Heart right ventricle (tissue), 16 donors: Measurements from ENCODE around the gene FANCD2. TPM values are rescaled to one million over a fixed set of nuclear protein-coding genes. Genes with fewer than 3 reads are reported as not detected.

Experiments used
- ATAC-seq, 8 donors: fragments of 200-7000 bp; cut with Tn5 transposase; one replicate each; pipeline ENCODE4 v1.9.1; 2020; ENCODE audit warnings: mild to moderate bottlenecking in 8 of 8, moderate library complexity in 8 of 8, moderate number of reproducible peaks in 1 of 8
- DNase-seq, 2 donors: peaks; one replicate each; pipeline ENCODE4 v3.0.0-alpha.2; 2020
- H3K27ac ChIP-seq, 10 donors: fragments of 200-600 bp; sonication (generic) in 2 of 10; one replicate each; pipeline versions ENCODE4 v1.5.0 to v1.8.0; 2020 to 2022; ENCODE audit warnings: mild to moderate bottlenecking in 3 of 10
- H3K27me3 ChIP-seq, 7 donors: fragments of 200-600 bp; one replicate each; pipeline ENCODE4 v1.8.0; 2021 to 2022; ENCODE audit warnings: mild to moderate bottlenecking in 2 of 7
- H3K36me3 ChIP-seq, 9 donors: fragments of 200-600 bp; sonication (generic) in 1 of 9; one replicate each; pipeline versions ENCODE4 v1.5.0 to v1.8.0; 2020 to 2022; ENCODE audit warnings: mild to moderate bottlenecking in 2 of 9
- H3K4me1 ChIP-seq, 9 donors: fragments of 200-600 bp; sonication (generic) in 1 of 9; one replicate each; pipeline versions ENCODE4 v1.5.0 to v1.8.0; 2020 to 2022; ENCODE audit warnings: mild to moderate bottlenecking in 4 of 9
- H3K4me3 ChIP-seq, 10 donors: fragments of 200-600 bp; sonication (generic) in 2 of 10; one replicate each; pipeline versions ENCODE4 v1.5.0 to v1.8.0; 2020 to 2022; ENCODE audit warnings: mild to moderate bottlenecking in 7 of 10, moderate library complexity in 2 of 10
- H3K9me3 ChIP-seq, 11 donors: fragments of 200-600 bp in 10 of 11; sonication (generic) in 2 of 11; one replicate each; pipeline versions ENCODE4 v1.5.0 to v1.8.0; 2013 to 2022; ENCODE audit warnings: mild to moderate bottlenecking in 2 of 11, control low read depth in 1 of 11, moderate library complexity in 1 of 11
- WGBS, 2 donors: extraction: QIAGEN DNeasy Blood & Tissue Kit; methylation state at CpG; one replicate each; pipeline ENCODE4 v1.1.7; 2013; ENCODE audit warnings: inconsistent platforms in 1 of 2; 5-methylcytosine and 5-hydroxymethylcytosine counted together
- intact Hi-C, 10 donors: fragments of 100-400 bp; cut with DNase I; formaldehyde crosslinking; loops; one replicate each; pipeline versions ENCODE4 v1.11.1 to v1.14.2; 2022
- polyA plus RNA-seq, 2 donors: library from polyadenylated mRNA; stranded (reverse); fragments of 200-250 nt; gene quantifications; one replicate each; pipeline ENCODE4 v1.2.3, GENCODE V29; 2013
- total RNA-seq, 10 donors: library from RNA; stranded (reverse); fragmentation: NEBNext Ultra II Directional in 3 of 10; extraction: Animal tissue kit (Norgen Biotek cat#: 25700) in 3 of 10; gene quantifications; one replicate each; pipeline versions ENCODE4 v1.2.1 to v1.2.4, GENCODE V29; 2021 to 2023
- TF ChIP-seq, protein P1 (sequence below), 9 donors: fragments of 200-600 bp; sonication (generic) in 2 of 9; IDR thresholded peaks; one replicate each; pipeline versions ENCODE4 v1.5.0 to v1.8.0; 2021 to 2022; ENCODE audit warnings: antibody characterized with exemption in 9 of 9, mild to moderate bottlenecking in 5 of 9, moderate library complexity in 1 of 9
- donor health status: Arrhythmogenic right ventricular cardiomyopathy.
- donor health status: ischemic (EF 13 %, LVEDD 7.1; RV severe dilation, severe dysfunction).
- donor health status: healthy with polysubstance abuse.
- donor health status: DM: no; HTN: yes; CAD: no.
- donor health status: DM: no; HTN: no; CAD: no.
- donor health status: ischemic (EF 25% LVEDD 6.9; RV normal size, moderate dysfunction).
- donor health status: ischemic (EF 25% LVEDD 5.7; RV mildly dilated, moderate dysfunction).
- donor health status: healthy.
- donor health status: DM: yes; HTN: yes; CAD: no.
- donor health status: Ischemic cardiomyopathy.
- donor health status: ischemic (EF 35%, LVEDD 5.7; RV mildly dilated, moderate dysfunction).
- donor health status: nonischemic (EF 11% LVEDD 7.7; RV severe dilation, severe dysfunction).
- donor health status: DM: yes; HTN: yes; CAD: no.
- donor health status: PGD.
- donor health status: ischemic (EF 29% LVEDD 5.4; RV normal size, mild dysfunction).
- donor health status: nonischemic (EF 23%, LVEDD 6.1; RV moderate dilation, normal function).

FANCD2 gene
- total and polyA plus RNA-seq, 12 donors = 0.35 to 3.2 (median 1.1) TPM

DNA sequence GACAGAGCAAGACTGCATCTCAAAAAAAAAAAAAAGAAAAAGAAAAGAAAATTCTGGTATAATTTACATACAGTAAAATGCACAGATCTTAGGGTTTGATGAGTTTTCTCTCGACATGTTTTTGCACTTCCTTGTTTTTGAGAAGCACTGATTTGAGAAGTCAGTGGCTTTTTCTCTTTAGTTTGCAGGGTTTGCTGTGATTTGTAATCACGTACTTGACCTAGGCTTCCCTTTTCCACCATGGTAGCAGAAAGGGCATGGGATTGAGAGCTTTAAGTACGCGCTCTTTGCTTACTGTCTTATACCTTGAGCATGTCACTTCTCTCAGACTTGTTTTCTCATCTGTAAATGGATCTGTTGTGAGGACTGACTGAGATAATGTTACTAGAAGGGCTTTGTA lies 119.4 kb downstream of the FANCD2 start:
- intact Hi-C loops = loop anchor here in 1 of 10 donors (5.0 kb wide), 1 partner anchor 77 kb away; no protein-coding TSS in a partner anchor
- Histone ChIP-seq H3K9me3 (no peaks in the 10 kb centered on the region), H3K27ac (peak overlapping the region in 1 of 10 donors; percentile 70), H3K27me3 (no peaks in the 10 kb centered on the region), H3K4me3 (no peak overlapping the region), H3K36me3 (peaks cover 3 to 62% (median 15%) of the 10 kb centered on the region in 9 donors), H3K4me1 (peaks cover 3 to 63% (median 34%) of the 10 kb centered on the region in 9 donors)
- WGBS, 2 donors = 83 to 88% methylated on average over 4 of the region's 4 CpGs
- DNase-seq (no peak), ATAC-seq (no peak)
- TF ChIP-seq, protein P1, sequence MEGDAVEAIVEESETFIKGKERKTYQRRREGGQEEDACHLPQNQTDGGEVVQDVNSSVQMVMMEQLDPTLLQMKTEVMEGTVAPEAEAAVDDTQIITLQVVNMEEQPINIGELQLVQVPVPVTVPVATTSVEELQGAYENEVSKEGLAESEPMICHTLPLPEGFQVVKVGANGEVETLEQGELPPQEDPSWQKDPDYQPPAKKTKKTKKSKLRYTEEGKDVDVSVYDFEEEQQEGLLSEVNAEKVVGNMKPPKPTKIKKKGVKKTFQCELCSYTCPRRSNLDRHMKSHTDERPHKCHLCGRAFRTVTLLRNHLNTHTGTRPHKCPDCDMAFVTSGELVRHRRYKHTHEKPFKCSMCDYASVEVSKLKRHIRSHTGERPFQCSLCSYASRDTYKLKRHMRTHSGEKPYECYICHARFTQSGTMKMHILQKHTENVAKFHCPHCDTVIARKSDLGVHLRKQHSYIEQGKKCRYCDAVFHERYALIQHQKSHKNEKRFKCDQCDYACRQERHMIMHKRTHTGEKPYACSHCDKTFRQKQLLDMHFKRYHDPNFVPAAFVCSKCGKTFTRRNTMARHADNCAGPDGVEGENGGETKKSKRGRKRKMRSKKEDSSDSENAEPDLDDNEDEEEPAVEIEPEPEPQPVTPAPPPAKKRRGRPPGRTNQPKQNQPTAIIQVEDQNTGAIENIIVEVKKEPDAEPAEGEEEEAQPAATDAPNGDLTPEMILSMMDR (IDR thresholded peaks at IDR 0.05) = no peak

DNA sequence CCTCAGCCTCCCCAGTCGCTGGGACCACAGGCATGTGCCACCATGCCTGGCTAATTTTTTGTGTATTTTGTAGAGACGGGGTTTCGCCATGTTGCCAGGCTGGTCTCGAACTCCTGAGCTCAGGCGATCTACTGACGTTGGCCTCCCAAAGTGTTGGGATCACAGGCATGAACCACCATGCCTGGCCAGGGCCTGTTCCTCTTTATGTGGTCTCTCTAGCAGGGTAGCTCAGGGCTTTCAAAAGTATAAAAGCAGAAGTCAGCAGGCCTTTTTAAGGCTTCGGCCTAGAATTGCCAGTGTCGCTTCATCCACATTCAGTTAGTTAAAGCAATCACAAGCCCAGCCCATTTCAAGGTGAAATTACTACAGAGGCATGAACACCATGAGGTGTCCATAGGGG lies 123.0 kb downstream of the FANCD2 start:
- DNase-seq (no peak), ATAC-seq (peak in 1 of 8 donors; percentile 15)
- Histone ChIP-seq H3K36me3 (peaks cover 3 to 96% (median 34%) of the 10 kb centered on the region in 9 donors), H3K9me3 (no peaks in the 10 kb centered on the region), H3K4me3 (no peak overlapping the region), H3K27ac (peak overlapping the region in 1 of 10 donors; percentile 47), H3K4me1 (peaks cover 0 to 36% (median 16%) of the 10 kb centered on the region in 9 donors), H3K27me3 (no peaks in the 10 kb centered on the region)
- TF ChIP-seq, protein P1 (IDR thresholded peaks at IDR 0.05) = no peak
- intact Hi-C loops = loop anchor here in 1 of 10 donors (5.0 kb wide), 1 partner anchor 73 kb away; no protein-coding TSS in a partner anchor
- 95 to 96% methylated on average over 8 of the region's 8 CpGs for WGBS, 2 donors

DNA sequence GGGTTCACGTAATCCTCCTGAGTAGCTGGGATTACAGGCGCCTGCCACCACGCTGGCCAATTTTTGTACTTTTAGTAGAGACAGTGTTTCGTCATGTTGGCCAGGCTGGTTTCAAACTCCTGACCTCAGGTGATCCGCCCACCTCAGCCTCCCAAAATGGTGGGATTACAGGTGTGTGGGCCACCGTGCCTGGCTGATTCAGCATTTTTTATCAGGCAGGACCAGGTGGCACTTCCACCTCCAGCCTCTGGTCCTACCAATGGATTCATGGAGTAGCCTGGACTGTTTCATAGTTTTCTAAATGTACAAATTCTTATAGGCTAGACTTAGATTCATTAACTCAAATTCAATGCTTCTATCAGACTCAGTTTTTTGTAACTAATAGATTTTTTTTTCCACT lies 124.8 kb downstream of the FANCD2 start:
- Histone ChIP-seq H3K36me3 (peaks cover 3 to 89% (median 34%) of the 10 kb centered on the region in 9 donors), H3K9me3 (no peaks in the 10 kb centered on the region), H3K4me1 (peaks cover 0 to 19% (median under 1%) of the 10 kb centered on the region in 9 donors), H3K27me3 (no peaks in the 10 kb centered on the region), H3K27ac (no peak overlapping the region), H3K4me3 (no peak overlapping the region)
- WGBS, 2 donors = 82 to 88% methylated on average over 6 of the region's 6 CpGs
- no peak for DNase-seq
- no peak for ATAC-seq
- TF ChIP-seq, protein P1 (IDR thresholded peaks at IDR 0.05) = no peak
- intact Hi-C loops = no loop called here

Other genes with a start within 250 kb of the FANCD2 start
- gene TADA3, start 234.0 kb upstream of the FANCD2 start, total RNA-seq = 10 to 100 TPM; 38.5 to 59.6 (median 42.9) TPM
- gene TADA3, start 234.0 kb upstream of the FANCD2 start, polyA plus RNA-seq = 10 to 100 TPM; 48.7 to 51.4 TPM
- 100 to 1,000 TPM in 1 of 10 donors, 10 to 100 TPM in 9; 40.6 to 111 (median 55.0) TPM for gene ARPC4, start 233.4 kb upstream of the FANCD2 start, total RNA-seq
- 100 to 1,000 TPM in 1 of 2 donors, 10 to 100 TPM in 1; 27.9 to 104 TPM for gene ARPC4, start 233.4 kb upstream of the FANCD2 start, polyA plus RNA-seq
- gene TTLL3, start 216.2 kb upstream of the FANCD2 start, total RNA-seq = 10 to 100 TPM in 7 of 10 donors, 1 to 10 TPM in 3; 8.7 to 20.5 (median 13.7) TPM
- 10 to 100 TPM in 1 of 2 donors, 1 to 10 TPM in 1; 6.7 to 35.0 TPM for gene TTLL3, start 216.2 kb upstream of the FANCD2 start, polyA plus RNA-seq
- 10 to 100 TPM; 26.4 to 42.3 (median 29.4) TPM for gene RPUSD3, start 182.4 kb upstream of the FANCD2 start, total RNA-seq
- gene RPUSD3, start 182.4 kb upstream of the FANCD2 start, polyA plus RNA-seq = 10 to 100 TPM; 43.4 to 45.7 TPM
- gene CIDEC, start 146.2 kb upstream of the FANCD2 start, total RNA-seq = 10 to 100 TPM in 2 of 10 donors, 1 to 10 TPM in 5, under 1 TPM in 2, not detected in 1; 0.27 to 18.3 (median 4.4) TPM
- 10 to 100 TPM in 1 of 2 donors, 1 to 10 TPM in 1; 8.0 to 25.3 TPM for gene CIDEC, start 146.2 kb upstream of the FANCD2 start, polyA plus RNA-seq
- 10 to 100 TPM; 13.8 to 25.0 (median 18.0) TPM for gene JAGN1, start 135.8 kb upstream of the FANCD2 start, total RNA-seq
- gene JAGN1, start 135.8 kb upstream of the FANCD2 start, polyA plus RNA-seq = 10 to 100 TPM; 23.2 to 69.3 TPM
- gene IL17RE, start 123.6 kb upstream of the FANCD2 start, total RNA-seq = 1 to 10 TPM in 4 of 10 donors, under 1 TPM in 6; 0.16 to 2.3 (median 0.92) TPM
- 1 to 10 TPM; 1.3 to 1.6 TPM for gene IL17RE, start 123.6 kb upstream of the FANCD2 start, polyA plus RNA-seq
- 10 to 100 TPM; 18.6 to 36.2 (median 27.9) TPM for gene IL17RC, start 109.3 kb upstream of the FANCD2 start, total RNA-seq
- gene IL17RC, start 109.3 kb upstream of the FANCD2 start, polyA plus RNA-seq = 10 to 100 TPM; 40.7 to 62.3 TPM
- 10 to 100 TPM; 49.5 to 76.5 (median 65.4) TPM for gene CRELD1, start 92.6 kb upstream of the FANCD2 start, total RNA-seq
- 10 to 100 TPM; 58.0 to 92.1 TPM for gene CRELD1, start 92.6 kb upstream of the FANCD2 start, polyA plus RNA-seq
- gene PRRT3, start 74.0 kb upstream of the FANCD2 start, total RNA-seq = 1 to 10 TPM in 6 of 10 donors, under 1 TPM in 4; 0.45 to 2.0 (median 1.4) TPM
- under 1 TPM; 0.54 to 0.95 TPM for gene PRRT3, start 74.0 kb upstream of the FANCD2 start, polyA plus RNA-seq
- 100 to 1,000 TPM in 3 of 10 donors, 10 to 100 TPM in 7; 57.7 to 130 (median 77.0) TPM for gene EMC3, start 39.6 kb upstream of the FANCD2 start, total RNA-seq
- 100 to 1,000 TPM in 1 of 2 donors, 10 to 100 TPM in 1; 26.3 to 160 TPM for gene EMC3, start 39.6 kb upstream of the FANCD2 start, polyA plus RNA-seq
- gene FANCD2OS, start 81.8 kb downstream of the FANCD2 start, total RNA-seq = not detected
- gene FANCD2OS, start 81.8 kb downstream of the FANCD2 start, polyA plus RNA-seq = not detected
- 100 to 1,000 TPM in 2 of 10 donors, 10 to 100 TPM in 8; 80.3 to 101 (median 94.8) TPM for gene BRK1, start 89.2 kb downstream of the FANCD2 start, total RNA-seq
- gene BRK1, start 89.2 kb downstream of the FANCD2 start, polyA plus RNA-seq = 100 to 1,000 TPM in 1 of 2 donors, 10 to 100 TPM in 1; 62.0 to 151 TPM
- gene VHL, start 115.3 kb downstream of the FANCD2 start, total RNA-seq = 10 to 100 TPM; 10.3 to 19.3 (median 12.0) TPM
- 10 to 100 TPM in 1 of 2 donors, 1 to 10 TPM in 1; 9.4 to 18.4 TPM for gene VHL, start 115.3 kb downstream of the FANCD2 start, polyA plus RNA-seq
- 1 to 10 TPM in 9 of 10 donors, under 1 TPM in 1; 0.92 to 3.6 (median 1.5) TPM for gene IRAK2, start 138.5 kb downstream of the FANCD2 start, total RNA-seq
- under 1 TPM; 0.73 to 0.84 TPM for gene IRAK2, start 138.5 kb downstream of the FANCD2 start, polyA plus RNA-seq
- 10 to 100 TPM; 14.7 to 19.6 (median 17.7) TPM for gene TATDN2, start 222.0 kb downstream of the FANCD2 start, total RNA-seq
- 10 to 100 TPM in 1 of 2 donors, 1 to 10 TPM in 1; 9.6 to 16.1 TPM for gene TATDN2, start 222.0 kb downstream of the FANCD2 start, polyA plus RNA-seq